ENCODE results near the gene LRRC2.

LRRC2 gene

DNA sequence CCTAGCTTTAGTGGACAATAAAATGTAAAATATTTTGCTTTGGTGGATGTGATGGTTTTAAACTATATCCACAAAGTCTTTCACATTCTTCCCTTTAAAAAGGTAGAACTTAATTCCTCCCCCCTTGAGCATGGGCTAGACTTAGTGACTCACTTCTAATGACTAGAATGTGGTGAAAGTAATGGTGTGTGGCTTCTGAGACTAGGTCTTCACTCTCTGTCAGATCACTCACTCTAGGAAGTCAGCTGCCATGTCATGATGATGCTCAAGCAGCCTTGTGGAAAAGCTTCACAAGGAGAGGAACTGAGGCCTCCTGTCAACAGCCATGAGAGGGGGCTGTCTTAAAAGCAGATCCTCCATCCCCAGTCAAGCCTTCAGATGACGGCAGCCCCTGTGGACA lies 4.2 kb downstream of the LRRC2 start:
- Histone ChIP-seq H3K4me1 (no peaks in the 10 kb centered on the region), H3K9me3 (ENCODE audit: control insufficient read depth, low read length) (no peaks in the 10 kb centered on the region), H3K4me3 (ENCODE audit: low read depth, low read length) (no peak overlapping the region), H3K9ac (no peak overlapping the region), H3K27ac (no peak overlapping the region), H3K36me3 (ENCODE audit: control insufficient read depth, insufficient read depth, low read length) (no peaks in the 10 kb centered on the region), H3K79me2 (no peaks in the 10 kb centered on the region), H2AFZ (no peak overlapping the region), H3K4me2 (ENCODE audit: low read length) (no peak overlapping the region), H3K27me3 (ENCODE audit: control insufficient read depth, insufficient read depth, low read length) (no peaks in the 10 kb centered on the region)
- TF ChIP-seq, protein P1, sequence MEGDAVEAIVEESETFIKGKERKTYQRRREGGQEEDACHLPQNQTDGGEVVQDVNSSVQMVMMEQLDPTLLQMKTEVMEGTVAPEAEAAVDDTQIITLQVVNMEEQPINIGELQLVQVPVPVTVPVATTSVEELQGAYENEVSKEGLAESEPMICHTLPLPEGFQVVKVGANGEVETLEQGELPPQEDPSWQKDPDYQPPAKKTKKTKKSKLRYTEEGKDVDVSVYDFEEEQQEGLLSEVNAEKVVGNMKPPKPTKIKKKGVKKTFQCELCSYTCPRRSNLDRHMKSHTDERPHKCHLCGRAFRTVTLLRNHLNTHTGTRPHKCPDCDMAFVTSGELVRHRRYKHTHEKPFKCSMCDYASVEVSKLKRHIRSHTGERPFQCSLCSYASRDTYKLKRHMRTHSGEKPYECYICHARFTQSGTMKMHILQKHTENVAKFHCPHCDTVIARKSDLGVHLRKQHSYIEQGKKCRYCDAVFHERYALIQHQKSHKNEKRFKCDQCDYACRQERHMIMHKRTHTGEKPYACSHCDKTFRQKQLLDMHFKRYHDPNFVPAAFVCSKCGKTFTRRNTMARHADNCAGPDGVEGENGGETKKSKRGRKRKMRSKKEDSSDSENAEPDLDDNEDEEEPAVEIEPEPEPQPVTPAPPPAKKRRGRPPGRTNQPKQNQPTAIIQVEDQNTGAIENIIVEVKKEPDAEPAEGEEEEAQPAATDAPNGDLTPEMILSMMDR (IDR thresholded peaks at IDR 0.05), result no peak

DNA sequence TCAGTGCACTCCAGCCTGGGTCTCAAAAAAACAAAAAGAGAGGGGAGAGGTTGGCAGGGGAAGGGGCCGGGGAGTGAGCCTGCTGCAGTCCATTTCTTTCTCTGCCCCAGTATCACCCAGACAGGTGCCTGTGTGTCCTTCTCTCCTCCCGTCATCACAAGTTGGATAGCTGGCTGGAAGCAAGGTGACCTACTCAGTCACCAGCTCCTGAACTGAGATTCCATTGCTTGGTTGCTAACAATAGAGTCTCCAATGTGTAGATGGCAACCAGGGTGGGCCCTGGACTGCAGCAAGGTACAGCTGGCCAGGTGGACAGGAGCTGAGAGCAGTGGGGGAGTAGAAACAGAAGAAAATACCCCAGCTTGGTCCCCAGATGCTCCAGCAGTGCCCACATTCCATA lies 4.6 kb downstream of the LRRC2 start:
- no peaks in the 10 kb centered on the region for H3K4me1 ChIP-seq

DNA sequence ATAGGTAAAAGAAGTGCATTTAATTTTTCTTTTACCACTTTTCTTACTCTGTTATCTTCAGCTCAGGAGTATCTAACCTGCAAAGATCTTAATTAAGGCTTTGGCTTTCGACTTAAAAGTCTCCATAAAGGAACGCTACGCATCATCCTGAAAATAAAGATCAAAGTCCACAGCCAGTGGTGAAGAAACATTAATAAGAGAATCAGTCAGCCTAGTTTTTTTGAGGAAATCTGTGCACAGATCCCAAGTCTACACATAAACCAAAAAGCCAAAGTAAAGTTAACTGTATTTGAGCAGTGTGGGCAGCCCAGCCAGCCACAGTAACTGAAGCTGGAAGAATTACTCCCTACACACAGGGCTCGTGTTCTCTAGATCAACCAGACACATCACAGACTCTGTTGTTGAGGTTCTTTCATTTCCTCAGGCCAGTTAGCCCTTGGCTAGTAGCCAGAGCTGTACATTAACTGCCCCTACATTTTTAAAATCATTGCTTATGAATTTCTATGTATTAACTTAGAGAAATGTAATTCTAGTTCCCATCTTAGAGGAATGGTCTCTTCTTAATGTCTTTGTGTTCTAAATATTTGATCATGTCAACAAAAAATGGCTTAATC lies 6.9 kb downstream of the LRRC2 start:
- H3K9ac ChIP-seq, result no peak overlapping the region
- no peaks in the 10 kb centered on the region for H3K79me2 ChIP-seq
- no peaks in the 10 kb centered on the region for H3K9me3 ChIP-seq (ENCODE audit: control insufficient read depth, low read length)
- H3K4me3 ChIP-seq (ENCODE audit: low read depth, low read length), result no peak overlapping the region
- no peaks in the 10 kb centered on the region for H3K4me1 ChIP-seq
- no peaks in the 10 kb centered on the region for H3K36me3 ChIP-seq (ENCODE audit: control insufficient read depth, insufficient read depth, low read length)
- H3K4me2 ChIP-seq (ENCODE audit: low read length), result no peak overlapping the region
- peak overlapping the region; percentile 89 for H2AFZ ChIP-seq
- H3K27me3 ChIP-seq (ENCODE audit: control insufficient read depth, insufficient read depth, low read length), result no peaks in the 10 kb centered on the region
- no peak overlapping the region for H3K27ac ChIP-seq
- TF ChIP-seq, protein P1 (IDR thresholded peaks at IDR 0.05), result no peak

More for the DNA sequence above, 4.6 kb downstream of the LRRC2 start:
- TF ChIP-seq, protein P1 (IDR thresholded peaks at IDR 0.05), result no peak
- Histone ChIP-seq H2AFZ (no peak overlapping the region), H3K9ac (no peak overlapping the region), H3K4me3 (ENCODE audit: low read depth, low read length) (no peak overlapping the region), H3K4me2 (ENCODE audit: low read length) (no peak overlapping the region), H3K36me3 (ENCODE audit: control insufficient read depth, insufficient read depth, low read length) (no peaks in the 10 kb centered on the region), H3K27ac (no peak overlapping the region), H3K79me2 (no peaks in the 10 kb centered on the region), H3K27me3 (ENCODE audit: control insufficient read depth, insufficient read depth, low read length) (no peaks in the 10 kb centered on the region), H3K9me3 (ENCODE audit: control insufficient read depth, low read length) (no peaks in the 10 kb centered on the region)

DNA sequence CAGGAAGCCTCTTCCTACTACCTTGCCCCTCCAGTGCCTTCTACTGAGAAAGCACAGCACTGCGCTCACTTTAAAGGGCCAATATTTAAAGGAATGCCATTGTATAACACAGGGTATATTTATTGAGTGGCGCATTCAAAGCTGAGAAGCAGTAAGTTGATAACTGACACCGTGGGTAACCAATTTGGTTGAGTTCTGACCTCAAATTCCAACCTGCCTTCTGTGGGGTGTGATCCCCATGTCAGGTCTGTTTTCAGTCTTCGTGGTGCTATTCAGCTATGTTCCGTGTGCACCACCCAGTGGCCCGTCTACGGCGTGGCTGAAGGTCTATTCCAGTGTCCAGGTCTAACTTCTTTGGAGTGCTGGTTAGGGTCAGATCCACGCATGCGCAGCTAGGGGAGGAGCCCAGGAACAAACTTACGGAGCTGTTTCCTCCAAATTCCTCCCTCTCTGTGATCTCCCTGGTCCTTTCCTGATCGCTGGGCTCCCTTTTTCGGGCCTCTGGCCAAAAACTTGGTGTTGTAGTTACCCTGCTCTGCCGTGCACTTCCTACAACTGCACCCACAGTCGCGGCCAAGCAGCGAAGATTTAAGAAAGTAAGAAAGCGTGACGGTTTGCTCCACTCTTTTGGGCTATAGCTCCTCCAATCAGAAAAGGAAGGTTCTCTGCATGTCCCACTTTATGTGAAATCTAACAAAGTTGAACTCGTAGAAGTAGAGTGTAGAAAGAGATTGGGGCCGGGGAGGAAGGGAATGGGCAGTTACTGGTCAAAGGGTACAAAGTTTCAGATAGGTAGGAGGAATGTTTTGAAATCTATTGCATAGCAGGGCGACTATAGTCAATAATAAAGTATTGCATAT lies 7.7 kb downstream of the LRRC2 start:
- Histone ChIP-seq H2AFZ (peak overlapping the region; percentile 89), H3K9me3 (ENCODE audit: control insufficient read depth, low read length) (no peaks in the 10 kb centered on the region), H3K4me1 (no peaks in the 10 kb centered on the region), H3K27ac (no peak overlapping the region), H3K27me3 (ENCODE audit: control insufficient read depth, insufficient read depth, low read length) (no peaks in the 10 kb centered on the region), H3K36me3 (ENCODE audit: control insufficient read depth, insufficient read depth, low read length) (no peaks in the 10 kb centered on the region), H3K9ac (no peak overlapping the region), H3K79me2 (no peaks in the 10 kb centered on the region), H3K4me2 (ENCODE audit: low read length) (peak overlapping the region; percentile 38), H3K4me3 (ENCODE audit: low read depth, low read length) (no peak overlapping the region)
- TF ChIP-seq, protein P1 (IDR thresholded peaks at IDR 0.05), result peak; percentile 76
